Naive thymus-derived CD4-positive, alpha-beta T cell (primary cell): ENCODE data around the gene MORN1. TPM values are rescaled to one million over a fixed set of nuclear protein-coding genes. Genes with fewer than 3 reads are reported as not detected.

ENCODE experiments used
- ATAC-seq: fragments of 150-1000 bp; cut with Tn5 transposase; 2 replicates; pipeline ENCODE4 v1.10.0; 2021; ENCODE audit warnings: mild to moderate bottlenecking, moderate library complexity
- CTCF ChIA-PET: fragments of 350-600 bp; sonication (Branson Sonifier 250); formaldehyde crosslinking; loops from one replicate; lab custom pipeline; 2021; ENCODE audit warnings: antibody characterized with exemption; lab: Charles Lee
- POLR2A ChIA-PET: fragments of 350-600 bp; sonication (Branson Sonifier 250); formaldehyde crosslinking; loops from one replicate; lab custom pipeline; 2021; ENCODE audit warnings: antibody characterized with exemption, inconsistent platforms; lab: Charles Lee
- DNase-seq, 9 donors: peaks; one replicate each; pipeline versions ENCODE4 v3.0.0 to v3.0.0-alpha.2; 2020 to 2022; ENCODE audit warnings: mixed read lengths in 1 of 9
- H3K27ac ChIP-seq: one replicate; pipeline ENCODE4 v1.7.0; 2013; ENCODE audit warnings: mild to moderate bottlenecking, low read depth, low read length, moderate library complexity
- H3K27me3 ChIP-seq, 2 donors: one replicate each; pipeline ENCODE4 v1.7.0; 2013; ENCODE audit warnings: low read length in 2 of 2, mild to moderate bottlenecking in 2 of 2, moderate library complexity in 2 of 2; ENCODE audit not compliant: control insufficient read depth in 2 of 2, insufficient read depth in 2 of 2
- H3K36me3 ChIP-seq, 3 experiments: 1 replicate in 2 of 3; 2 replicates in 1 of 3; pipeline ENCODE4 v1.7.0; 2013; ENCODE audit warnings: low read length in 3 of 3, mild to moderate bottlenecking in 3 of 3, moderate library complexity in 1 of 3; ENCODE audit not compliant: insufficient read depth in 3 of 3, control insufficient read depth in 2 of 3
- H3K4me1 ChIP-seq, 2 donors: one replicate each; pipeline ENCODE4 v1.7.0; 2013; ENCODE audit warnings: low read length in 2 of 2, mild to moderate bottlenecking in 2 of 2, moderate library complexity in 1 of 2; ENCODE audit not compliant: control insufficient read depth in 2 of 2, insufficient read depth in 2 of 2
- H3K4me3 ChIP-seq: 2 replicates; pipeline ENCODE4 v1.7.0; 2013; ENCODE audit warnings: mild to moderate bottlenecking, low read length
- H3K9me3 ChIP-seq, 3 experiments: 1 replicate in 2 of 3; 2 replicates in 1 of 3; pipeline ENCODE4 v1.7.0; 2013; ENCODE audit warnings: low read length in 3 of 3; ENCODE audit not compliant: control insufficient read depth in 2 of 3
- H3K27ac Mint-ChIP-seq, 9 donors: one replicate each; pipeline ENCODE4 v1.8.0; 2020 to 2022; ENCODE audit warnings: mixed read lengths in 9 of 9, mild to moderate bottlenecking in 8 of 9, moderate library complexity in 5 of 9, inconsistent platforms in 2 of 9
- H3K27me3 Mint-ChIP-seq, 5 donors: one replicate each; pipeline ENCODE4 v1.8.0; 2021 to 2022; ENCODE audit warnings: mixed read lengths in 5 of 5, mild to moderate bottlenecking in 1 of 5
- H3K36me3 Mint-ChIP-seq, 5 donors: one replicate each; pipeline ENCODE4 v1.8.0; 2020 to 2022; ENCODE audit warnings: mixed read lengths in 5 of 5, mild to moderate bottlenecking in 3 of 5, inconsistent platforms in 1 of 5
- H3K4me1 Mint-ChIP-seq, 7 donors: one replicate each; pipeline ENCODE4 v1.8.0; 2020 to 2022; ENCODE audit warnings: mixed read lengths in 7 of 7, mild to moderate bottlenecking in 3 of 7, inconsistent platforms in 1 of 7
- H3K4me3 Mint-ChIP-seq, 10 donors: one replicate each; pipeline ENCODE4 v1.8.0; 2020 to 2022; ENCODE audit warnings: mild to moderate bottlenecking in 10 of 10, mixed read lengths in 10 of 10, moderate library complexity in 6 of 10, inconsistent platforms in 2 of 10
- H3K9me3 Mint-ChIP-seq, 11 donors: one replicate each; pipeline ENCODE4 v1.8.0; 2020 to 2022; ENCODE audit warnings: mixed read lengths in 11 of 11, mild to moderate bottlenecking in 4 of 11, inconsistent platforms in 1 of 11, moderate library complexity in 1 of 11
- intact Hi-C, 2 donors: fragments of 100-400 bp; cut with micrococcal nuclease; formaldehyde crosslinking; loops; one replicate each; pipeline ENCODE4 v1.15.1; 2023
- polyA plus RNA-seq, 2 donors: library from polyadenylated mRNA; unstranded; fragments of 300-500 nt; fragmentation: Illumina TruSeq; gene quantifications; one replicate each; pipeline ENCODE4 v1.2.3, GENCODE V29; 2021
- total RNA-seq, 6 experiments: library from RNA in 5 of 6; stranded (reverse) in 5 of 6; gene quantifications; 1 replicate in 5 of 6; 2 replicates in 1 of 6; pipeline ENCODE4 v1.2.3 and lab custom pipeline; 2021 to 2026

Gene MORN1
- total and polyA plus RNA-seq, 7 experiments from 2014 or later = 5.0 to 16.4 (median 9.2) TPM

DNA sequence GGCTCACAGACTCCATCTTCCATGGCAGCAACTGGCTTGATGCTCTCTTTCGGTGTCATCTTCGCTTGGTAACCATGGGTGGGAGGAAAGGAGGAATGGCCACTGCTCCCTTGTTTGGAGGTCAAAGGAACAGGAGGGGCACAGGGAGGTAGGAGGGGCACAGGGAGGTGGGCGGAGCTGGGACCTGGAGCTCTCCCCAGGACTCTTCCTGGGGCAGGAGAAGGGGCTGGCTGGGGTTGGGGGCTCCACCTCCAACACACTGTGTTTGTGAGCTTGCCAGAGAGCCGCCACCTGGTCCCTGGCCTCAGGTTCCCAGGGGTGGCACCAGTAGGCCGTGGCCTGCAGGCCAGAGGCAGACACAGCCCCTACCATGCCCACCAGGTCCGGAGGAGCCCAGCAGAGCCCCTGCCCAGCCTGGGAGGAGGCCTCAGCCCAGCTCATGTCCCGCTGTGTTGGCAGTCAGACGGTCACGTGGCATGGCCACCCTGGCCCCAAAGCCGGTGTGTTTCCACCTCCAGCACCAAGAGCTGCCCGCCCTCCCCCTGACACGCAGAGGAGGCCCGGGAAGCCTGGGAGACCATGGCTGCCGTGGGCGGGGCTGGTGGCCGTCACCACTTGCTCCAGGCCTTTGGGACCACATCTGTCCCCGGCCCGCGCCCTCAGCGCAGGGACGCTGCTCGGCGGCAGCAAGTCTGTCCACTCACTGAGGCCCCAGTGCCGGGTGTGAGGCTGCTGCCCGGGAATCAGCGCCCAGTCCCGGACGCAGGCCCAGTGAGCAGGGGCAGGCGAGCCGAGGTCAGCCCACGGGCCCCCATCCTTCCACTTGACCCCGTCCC lies 73.9 kb downstream of the MORN1 start:
- Histone ChIP-seq H3K27me3 (no peaks in the 10 kb centered on the region), H3K4me1 (peaks cover 23 to 32% of the 10 kb centered on the region in 2 donors), H3K9me3 (no peaks in the 10 kb centered on the region), H3K36me3 (no peaks in the 10 kb centered on the region), H3K27ac (no peak overlapping the region), H3K4me3 (no peak overlapping the region)
- Mint-ChIP-seq H3K36me3 (no peaks in the 10 kb centered on the region), H3K9me3 (no peaks in the 10 kb centered on the region), H3K27ac (peak overlapping the region in 8 of 9 donors; percentile 12 to 85 (median 78)), H3K27me3 (no peaks in the 10 kb centered on the region), H3K4me1 (peaks cover 0 to 19% (median 11%) of the 10 kb centered on the region in 7 donors), H3K4me3 (peak overlapping the region in 7 of 10 donors; percentile 17 to 50 (median 44))
- ATAC-seq = no peak
- intact Hi-C loops = loop anchor here in 1 of 2 donors (10.0 kb wide), 1 partner anchor 67 kb away; no protein-coding TSS in a partner anchor
- ChIA-PET CTCF (interaction anchor here (0.6 to 1.6 kb wide), 2 partner anchors 57 to 154 kb away, joined by 3 read pairs; no protein-coding TSS in a partner anchor), POLR2A (interaction anchor here (1.3 to 2.0 kb wide), 2 partner anchors 90 to 122 kb away, joined by 4 to 11 read pairs; partner anchors contain the start of gene FAAP20)
- DNase-seq = no peak

DNA sequence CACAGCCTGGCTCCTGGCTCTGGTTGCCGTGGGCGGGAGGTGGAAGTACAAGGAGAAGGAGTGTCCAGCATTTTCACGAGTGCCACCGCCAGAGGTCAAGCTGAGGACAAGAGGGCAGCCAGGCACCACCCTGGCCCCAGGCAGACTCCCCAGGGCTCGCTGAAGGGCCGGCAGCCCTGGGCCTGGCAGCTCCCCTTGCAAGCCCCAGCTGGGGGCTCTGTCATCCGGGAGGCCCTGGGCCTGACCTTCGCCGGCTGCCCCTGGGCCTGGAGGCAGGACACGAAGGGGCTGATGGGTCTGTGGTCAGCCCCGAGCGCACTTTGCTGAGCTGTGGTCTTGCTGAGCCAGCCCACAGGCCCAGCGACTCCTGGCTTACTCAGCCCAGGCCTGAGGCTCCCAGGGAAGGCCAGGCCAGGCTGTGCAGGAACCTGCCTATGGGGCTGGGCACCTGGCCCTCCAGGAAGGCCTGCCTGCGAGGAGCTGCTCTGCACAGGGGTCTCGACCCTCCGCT lies 74.8 kb downstream of the MORN1 start:
- Mint-ChIP-seq H3K4me3 (peak overlapping the region in 2 of 10 donors; percentile 19 to 44), H3K27me3 (no peaks in the 10 kb centered on the region), H3K27ac (peak overlapping the region in 5 of 9 donors; percentile 33 to 79 (median 68)), H3K9me3 (no peaks in the 10 kb centered on the region), H3K36me3 (no peaks in the 10 kb centered on the region), H3K4me1 (peaks cover 0 to 19% (median 12%) of the 10 kb centered on the region in 7 donors)
- no peak for ATAC-seq
- no peaks in the 10 kb centered on the region for H3K36me3 ChIP-seq
- CTCF ChIA-PET = interaction anchor here (1.0 to 2.7 kb wide), 5 partner anchors 10 to 127 kb away, joined by 3 to 20 read pairs (median 5); partner anchors contain the start of gene FAAP20
- no peaks in the 10 kb centered on the region for H3K27me3 ChIP-seq
- no peak overlapping the region for H3K27ac ChIP-seq
- no peak for DNase-seq
- no peaks in the 10 kb centered on the region for H3K9me3 ChIP-seq
- intact Hi-C loops = loop anchor here in 1 of 2 donors (10.0 kb wide), 1 partner anchor 68 kb away; no protein-coding TSS in a partner anchor
- H3K4me1 ChIP-seq = peaks cover 27 to 42% of the 10 kb centered on the region in 2 donors
- no peak overlapping the region for H3K4me3 ChIP-seq
- POLR2A ChIA-PET = interaction anchor here (1.3 to 2.0 kb wide), 4 partner anchors 87 to 121 kb away, joined by 3 to 11 read pairs (median 6); partner anchors contain the start of gene FAAP20

DNA sequence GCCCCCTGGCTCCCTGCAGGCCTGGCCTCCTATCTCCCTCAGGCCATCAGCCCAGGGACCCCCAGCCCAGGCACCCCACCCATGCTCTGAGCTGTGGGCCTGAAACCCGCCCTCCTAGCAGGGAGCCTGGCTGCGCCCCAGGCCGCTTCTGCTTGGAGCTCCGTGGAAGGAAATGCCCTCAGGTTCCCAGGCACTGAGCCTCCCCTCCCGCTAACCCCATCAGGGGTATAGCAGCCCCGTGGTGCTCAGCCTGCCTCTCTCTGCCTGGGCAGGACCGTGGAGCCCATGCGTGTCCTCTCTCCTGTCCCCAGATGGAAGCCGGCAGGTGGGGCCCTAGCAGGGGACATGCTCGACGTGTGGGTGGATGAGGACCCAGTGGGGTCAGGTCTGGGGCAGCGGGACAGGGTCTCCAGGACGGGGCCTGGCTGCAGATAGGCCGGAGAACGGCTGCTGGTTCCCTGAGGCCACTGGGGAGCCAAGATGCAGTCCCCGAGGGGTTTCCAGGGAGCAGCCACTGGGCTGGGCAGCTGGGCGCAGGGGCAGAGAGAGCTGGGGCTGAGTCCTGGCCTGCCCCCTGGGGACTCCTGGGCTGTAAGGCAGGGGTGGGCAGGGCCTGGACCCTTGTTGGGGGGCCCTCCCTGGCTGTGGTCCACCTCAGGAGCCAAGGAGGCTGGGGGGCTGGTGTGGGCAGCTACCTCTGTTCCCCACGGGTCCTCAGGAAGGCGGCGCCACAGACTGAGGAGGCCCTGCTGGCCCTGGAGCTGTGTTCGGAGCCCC lies 75.5 kb downstream of the MORN1 start:
- Histone ChIP-seq H3K4me1 (peaks cover 29 to 42% of the 10 kb centered on the region in 2 donors), H3K4me3 (peak overlapping the region; percentile 55), H3K27ac (peak overlapping the region; percentile 84), H3K27me3 (no peaks in the 10 kb centered on the region), H3K36me3 (no peaks in the 10 kb centered on the region), H3K9me3 (no peaks in the 10 kb centered on the region)
- no peaks in the 10 kb centered on the region for H3K27me3 Mint-ChIP-seq
- DNase-seq = no peak
- peak overlapping the region; percentile 12 to 73 (median 64) for H3K4me3 Mint-ChIP-seq
- H3K4me1 Mint-ChIP-seq = peaks cover 0 to 19% (median 12%) of the 10 kb centered on the region in 7 donors
- H3K36me3 Mint-ChIP-seq = no peaks in the 10 kb centered on the region
- no peak for ATAC-seq
- ChIA-PET POLR2A (interaction anchor here (0.6 to 2.8 kb wide), 15 partner anchors 15 to 1163 kb away, joined by 3 to 12 read pairs (median 4); partner anchors contain the start of genes FAAP20 and SKI), CTCF (interaction anchor here (0.6 to 2.7 kb wide), 10 partner anchors 9 to 126 kb away, joined by 3 to 20 read pairs (median 4); partner anchors contain the start of gene FAAP20)
- intact Hi-C loops = loop anchor here (1.0 to 10.0 kb wide), 7 partner anchors 15 to 121 kb away; no protein-coding TSS in a partner anchor
- no peaks in the 10 kb centered on the region for H3K9me3 Mint-ChIP-seq
- H3K27ac Mint-ChIP-seq = peak overlapping the region in 8 of 9 donors; percentile 38 to 86 (median 65)

DNA sequence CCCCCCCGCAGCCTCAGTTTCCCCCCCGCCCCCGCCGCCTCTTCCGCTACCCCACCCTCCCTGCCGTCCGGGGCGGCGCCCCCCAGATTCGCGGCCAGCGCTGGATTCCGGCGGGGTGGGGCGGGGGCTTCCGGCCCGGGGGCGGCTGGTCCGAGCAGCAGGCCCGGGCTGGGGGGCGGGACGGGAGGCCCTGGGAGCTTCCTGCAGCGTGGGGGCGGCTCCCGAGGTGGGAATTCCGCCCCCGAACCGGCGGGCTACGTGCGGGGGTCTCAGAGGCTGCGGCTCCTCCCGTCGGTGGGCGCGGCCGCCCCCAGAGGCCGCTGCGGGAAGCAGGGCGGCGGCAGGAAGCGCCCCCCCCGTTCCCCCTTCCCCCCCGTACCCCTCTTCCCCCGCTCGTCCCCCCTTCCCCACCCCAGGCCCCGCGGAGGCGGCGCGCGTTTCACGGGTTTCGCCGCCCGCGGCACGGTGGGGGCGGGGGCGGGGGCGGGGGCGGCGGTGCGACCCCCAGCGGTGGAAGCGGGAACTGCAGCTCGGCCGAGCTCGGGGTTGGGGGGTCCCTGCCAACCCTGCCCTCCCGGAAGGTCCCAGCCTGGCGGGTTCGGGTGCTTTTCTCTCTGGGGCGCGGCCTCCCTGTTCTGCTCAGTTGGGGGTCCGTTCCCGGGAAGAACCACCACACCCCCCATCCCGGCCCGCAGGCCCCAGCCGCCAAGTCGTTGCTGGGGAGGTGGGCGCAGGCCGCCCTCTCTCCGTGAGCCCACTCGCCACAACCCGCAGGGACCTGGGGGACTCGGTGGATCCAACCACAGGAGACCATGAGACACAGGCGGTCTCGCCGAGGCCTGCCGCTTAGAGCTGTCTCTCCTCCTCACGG lies 76.3 kb downstream of the MORN1 start:
- POLR2A ChIA-PET = interaction anchor here (0.6 to 2.8 kb wide), 13 partner anchors 14 to 1162 kb away, joined by 3 to 12 read pairs (median 4); partner anchors contain the start of genes FAAP20 and SKI
- H3K4me1 ChIP-seq = peaks cover 29 to 42% of the 10 kb centered on the region in 2 donors

DNA sequence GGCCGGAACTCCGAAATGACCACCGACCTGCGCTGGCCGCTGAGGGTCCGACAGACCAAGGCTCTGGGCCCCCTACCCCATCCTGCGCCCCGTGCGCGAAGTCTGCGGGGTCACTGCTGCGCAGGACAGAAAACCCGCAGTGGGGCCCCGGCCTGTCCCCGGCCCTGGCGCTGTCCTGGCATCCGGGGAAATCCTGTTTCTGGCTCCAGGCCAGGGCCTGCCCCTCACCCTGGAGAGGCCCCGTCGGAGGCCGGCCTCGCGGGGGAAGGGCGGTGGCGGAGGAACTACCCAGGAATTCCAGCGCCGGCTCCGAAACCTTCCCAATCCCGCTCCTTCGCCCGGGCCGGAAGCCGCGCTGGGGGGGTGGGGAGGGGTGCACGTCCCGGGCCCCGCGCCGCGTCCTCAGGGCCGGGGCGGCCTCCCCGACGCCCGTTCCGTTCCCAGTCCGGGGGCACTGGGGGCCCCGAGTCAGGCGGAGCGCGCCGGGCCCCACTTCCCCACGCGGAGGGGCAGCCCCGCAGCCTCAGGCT lies 77.0 kb downstream of the MORN1 start:
- CTCF ChIA-PET = interaction anchor here (0.8 to 2.7 kb wide), 4 partner anchors 15 to 119 kb away, joined by 3 to 20 read pairs (median 4); partner anchors contain the start of gene FAAP20
- peaks cover 5 to 19% (median 12%) of the 10 kb centered on the region in 7 donors for H3K4me1 Mint-ChIP-seq
- Histone ChIP-seq H3K4me1 (peaks cover 29 to 42% of the 10 kb centered on the region in 2 donors), H3K9me3 (no peaks in the 10 kb centered on the region), H3K27me3 (no peaks in the 10 kb centered on the region), H3K27ac (peak overlapping the region; percentile 72), H3K36me3 (no peaks in the 10 kb centered on the region), H3K4me3 (no peak overlapping the region)
- H3K27ac Mint-ChIP-seq = peak overlapping the region in 3 of 9 donors; percentile 73 to 91 (median 83)
- POLR2A ChIA-PET = interaction anchor here (1.0 to 2.8 kb wide), 2 partner anchors 13 to 80 kb away, joined by 7 to 12 read pairs; no protein-coding TSS in a partner anchor
- no peaks in the 10 kb centered on the region for H3K9me3 Mint-ChIP-seq
- H3K27me3 Mint-ChIP-seq = no peaks in the 10 kb centered on the region
- H3K36me3 Mint-ChIP-seq = no peaks in the 10 kb centered on the region
- peak; percentile 15 for ATAC-seq
- intact Hi-C loops = loop anchor here (2.0 to 10.0 kb wide), 2 partner anchors 58 to 70 kb away; no protein-coding TSS in a partner anchor
- DNase-seq = peak in 3 of 9 donors; percentile 24 to 37 (median 33)
- peak overlapping the region in 2 of 10 donors; percentile 18 to 70 for H3K4me3 Mint-ChIP-seq

More for the DNA sequence above, 76.3 kb downstream of the MORN1 start:
- no peaks in the 10 kb centered on the region for H3K9me3 ChIP-seq
- no peaks in the 10 kb centered on the region for H3K36me3 ChIP-seq
- Mint-ChIP-seq H3K4me1 (peaks cover 3 to 19% (median 12%) of the 10 kb centered on the region in 7 donors), H3K27me3 (no peaks in the 10 kb centered on the region), H3K4me3 (peak overlapping the region in 9 of 10 donors; percentile 12 to 73 (median 64)), H3K36me3 (no peaks in the 10 kb centered on the region), H3K9me3 (no peaks in the 10 kb centered on the region), H3K27ac (peak overlapping the region in 8 of 9 donors; percentile 38 to 86 (median 65))
- peak overlapping the region; percentile 84 for H3K27ac ChIP-seq
- no peaks in the 10 kb centered on the region for H3K27me3 ChIP-seq
- CTCF ChIA-PET = interaction anchor here (0.6 to 2.7 kb wide), 9 partner anchors 8 to 125 kb away, joined by 3 to 20 read pairs (median 4); partner anchors contain the start of gene FAAP20
- peak; percentile 56 to 77 (median 70) for DNase-seq
- peak; percentile 81 for ATAC-seq
- peak overlapping the region; percentile 55 for H3K4me3 ChIP-seq
- intact Hi-C loops = loop anchor here (1.0 to 10.0 kb wide), 7 partner anchors 14 to 120 kb away; no protein-coding TSS in a partner anchor
